ENCODE results near the gene CRYAA.
"Not testable (repeated sequence)": the region's sequence is repeated elsewhere in the genome, so short reads cannot be mapped to it uniquely, and the experiment has no call there.

DNA sequence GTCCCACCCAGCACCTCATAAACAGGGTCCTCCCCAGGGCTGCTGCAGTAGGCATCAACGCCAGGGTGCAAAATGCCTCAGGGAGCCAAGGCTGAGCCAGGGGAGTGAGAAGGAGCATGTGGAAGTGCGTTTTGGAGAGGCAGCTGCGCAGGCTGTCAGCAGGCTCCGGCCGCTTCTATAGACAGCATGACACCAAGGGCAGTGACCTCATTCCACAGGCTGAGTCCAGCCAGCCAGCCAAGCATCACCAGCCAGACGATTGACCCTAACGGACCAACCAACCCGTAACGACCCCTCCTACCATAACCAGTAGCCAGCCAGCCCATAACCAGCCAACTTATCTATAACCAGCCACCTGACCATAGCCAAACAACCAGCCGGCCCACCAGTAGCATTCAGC lies 1.1 kb downstream of the CRYAA start:
- TF ChIP-seq, protein P1, sequence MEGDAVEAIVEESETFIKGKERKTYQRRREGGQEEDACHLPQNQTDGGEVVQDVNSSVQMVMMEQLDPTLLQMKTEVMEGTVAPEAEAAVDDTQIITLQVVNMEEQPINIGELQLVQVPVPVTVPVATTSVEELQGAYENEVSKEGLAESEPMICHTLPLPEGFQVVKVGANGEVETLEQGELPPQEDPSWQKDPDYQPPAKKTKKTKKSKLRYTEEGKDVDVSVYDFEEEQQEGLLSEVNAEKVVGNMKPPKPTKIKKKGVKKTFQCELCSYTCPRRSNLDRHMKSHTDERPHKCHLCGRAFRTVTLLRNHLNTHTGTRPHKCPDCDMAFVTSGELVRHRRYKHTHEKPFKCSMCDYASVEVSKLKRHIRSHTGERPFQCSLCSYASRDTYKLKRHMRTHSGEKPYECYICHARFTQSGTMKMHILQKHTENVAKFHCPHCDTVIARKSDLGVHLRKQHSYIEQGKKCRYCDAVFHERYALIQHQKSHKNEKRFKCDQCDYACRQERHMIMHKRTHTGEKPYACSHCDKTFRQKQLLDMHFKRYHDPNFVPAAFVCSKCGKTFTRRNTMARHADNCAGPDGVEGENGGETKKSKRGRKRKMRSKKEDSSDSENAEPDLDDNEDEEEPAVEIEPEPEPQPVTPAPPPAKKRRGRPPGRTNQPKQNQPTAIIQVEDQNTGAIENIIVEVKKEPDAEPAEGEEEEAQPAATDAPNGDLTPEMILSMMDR (IDR thresholded peaks at IDR 0.05) = not testable (repeated sequence)
- TF ChIP-seq EZH2, EZH2phosphoT487 (IDR thresholded peaks at IDR 0.05): not testable (repeated sequence)
